Dedifferentiated amniotic fluid mesenchymal stem cell (primary cell): ENCODE data around the gene TMEM184B.

Source experiments
- DNase-seq: peaks from one replicate; pipeline ENCODE4 v3.0.0-alpha.2; 2016; ENCODE audit errors: extremely low spot score

The TMEM184B gene

GRCh38 chr22:38308791-38309498, 36.1 kb upstream of the TMEM184B start:
- no peak for DNase-seq

- no peak for DNase-seq
Measured at GRCh38 chr22:38305471-38306448, 33.0 kb upstream of the TMEM184B start.

GRCh38 chr22:38304526-38304925, 31.7 kb upstream of the TMEM184B start:
- no peak for DNase-seq

GRCh38 chr22:38303974-38304373, 31.2 kb upstream of the TMEM184B start:
- DNase-seq = no peak

GRCh38 chr22:38302906-38303305, 30.1 kb upstream of the TMEM184B start:
- no peak for DNase-seq

- no peak for DNase-seq
Measured at GRCh38 chr22:38300946-38301345, 28.1 kb upstream of the TMEM184B start.

- no peak for DNase-seq
Measured at GRCh38 chr22:38300197-38300945, 27.6 kb upstream of the TMEM184B start.

GRCh38 chr22:38299770-38300102, 26.9 kb upstream of the TMEM184B start:
- DNase-seq = no peak

GRCh38 chr22:38298312-38299005, 25.6 kb upstream of the TMEM184B start:
- no peak for DNase-seq

GRCh38 chr22:38296372-38296771, 23.6 kb upstream of the TMEM184B start:
- no peak for DNase-seq

GRCh38 chr22:38295863-38296262, 23.1 kb upstream of the TMEM184B start:
- DNase-seq = no peak

GRCh38 chr22:38295339-38295738, 22.5 kb upstream of the TMEM184B start:
- no peak for DNase-seq

- no peak for DNase-seq
Measured at GRCh38 chr22:38294193-38294592, 21.4 kb upstream of the TMEM184B start.

GRCh38 chr22:38292694-38293093, 19.9 kb upstream of the TMEM184B start:
- no peak for DNase-seq

GRCh38 chr22:38291201-38291777, 18.5 kb upstream of the TMEM184B start:
- DNase-seq = no peak

- no peak for DNase-seq
Measured at GRCh38 chr22:38290347-38290746, 17.5 kb upstream of the TMEM184B start.

GRCh38 chr22:38289583-38290082, 16.8 kb upstream of the TMEM184B start:
- DNase-seq = no peak

- no peak for DNase-seq
Measured at GRCh38 chr22:38286915-38287669, 14.3 kb upstream of the TMEM184B start.

GRCh38 chr22:38285018-38285417, 12.2 kb upstream of the TMEM184B start:
- DNase-seq = no peak

GRCh38 chr22:38284042-38284402, 11.2 kb upstream of the TMEM184B start:
- peak; percentile 74 for DNase-seq
